Cerebellar nuclear complex (tissue), 1 donor: Measurements from ENCODE around the gene KIF4A.
"Not testable (repeated sequence)": the region's sequence is repeated elsewhere in the genome, so short reads cannot be mapped to it uniquely, and the experiment has no call there.

Experiments used
- DNase-seq, 2 experiments: peaks; one replicate each; lab custom pipeline; 2025; lab: John Stamatoyannopoulos, UW

KIF4A gene, protein sequence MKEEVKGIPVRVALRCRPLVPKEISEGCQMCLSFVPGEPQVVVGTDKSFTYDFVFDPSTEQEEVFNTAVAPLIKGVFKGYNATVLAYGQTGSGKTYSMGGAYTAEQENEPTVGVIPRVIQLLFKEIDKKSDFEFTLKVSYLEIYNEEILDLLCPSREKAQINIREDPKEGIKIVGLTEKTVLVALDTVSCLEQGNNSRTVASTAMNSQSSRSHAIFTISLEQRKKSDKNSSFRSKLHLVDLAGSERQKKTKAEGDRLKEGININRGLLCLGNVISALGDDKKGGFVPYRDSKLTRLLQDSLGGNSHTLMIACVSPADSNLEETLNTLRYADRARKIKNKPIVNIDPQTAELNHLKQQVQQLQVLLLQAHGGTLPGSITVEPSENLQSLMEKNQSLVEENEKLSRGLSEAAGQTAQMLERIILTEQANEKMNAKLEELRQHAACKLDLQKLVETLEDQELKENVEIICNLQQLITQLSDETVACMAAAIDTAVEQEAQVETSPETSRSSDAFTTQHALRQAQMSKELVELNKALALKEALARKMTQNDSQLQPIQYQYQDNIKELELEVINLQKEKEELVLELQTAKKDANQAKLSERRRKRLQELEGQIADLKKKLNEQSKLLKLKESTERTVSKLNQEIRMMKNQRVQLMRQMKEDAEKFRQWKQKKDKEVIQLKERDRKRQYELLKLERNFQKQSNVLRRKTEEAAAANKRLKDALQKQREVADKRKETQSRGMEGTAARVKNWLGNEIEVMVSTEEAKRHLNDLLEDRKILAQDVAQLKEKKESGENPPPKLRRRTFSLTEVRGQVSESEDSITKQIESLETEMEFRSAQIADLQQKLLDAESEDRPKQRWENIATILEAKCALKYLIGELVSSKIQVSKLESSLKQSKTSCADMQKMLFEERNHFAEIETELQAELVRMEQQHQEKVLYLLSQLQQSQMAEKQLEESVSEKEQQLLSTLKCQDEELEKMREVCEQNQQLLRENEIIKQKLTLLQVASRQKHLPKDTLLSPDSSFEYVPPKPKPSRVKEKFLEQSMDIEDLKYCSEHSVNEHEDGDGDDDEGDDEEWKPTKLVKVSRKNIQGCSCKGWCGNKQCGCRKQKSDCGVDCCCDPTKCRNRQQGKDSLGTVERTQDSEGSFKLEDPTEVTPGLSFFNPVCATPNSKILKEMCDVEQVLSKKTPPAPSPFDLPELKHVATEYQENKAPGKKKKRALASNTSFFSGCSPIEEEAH

GRCh38 chrX:70289793-70290770 is at the start of gene KIF4A, which contains the start of gene PDZD11:
KIF4A (plus strand) TSS chrX:70290104; CDS start chrX:70290459, 355 bp downstream.
PDZD11 (minus strand) TSS chrX:70289927; CDS start chrX:70289341, 586 bp downstream.
- no peak for DNase-seq

- DNase-seq = no peak
Observed at GRCh38 chrX:70240751-70241150, 49.2 kb upstream of the KIF4A start.

DNA sequence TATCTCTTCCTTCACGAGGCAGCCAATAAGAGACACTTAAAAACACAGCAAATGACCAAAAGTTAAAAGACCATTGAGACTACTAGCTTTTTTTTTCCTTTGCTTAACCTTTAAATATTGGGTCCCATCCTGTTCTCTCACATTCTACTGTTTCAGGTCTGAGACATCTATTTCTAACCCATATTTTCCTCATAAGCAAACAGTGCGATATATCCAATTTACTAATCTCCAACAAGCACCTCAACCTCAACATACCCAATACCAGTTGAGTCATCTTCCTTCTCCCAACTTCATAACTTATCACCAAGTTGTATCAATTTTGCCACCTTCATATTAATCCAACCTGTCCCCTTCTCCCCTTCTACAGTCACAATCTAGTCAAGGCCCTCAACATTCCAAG is 48.4 kb upstream of the KIF4A start:
- DNase-seq = no peak

- not testable (repeated sequence) for DNase-seq
Observed at GRCh38 chrX:70243601-70244000, 46.3 kb upstream of the KIF4A start.

- DNase-seq = no peak
Observed at GRCh38 chrX:70244881-70245280, 45.0 kb upstream of the KIF4A start.

- no peak for DNase-seq
Observed at GRCh38 chrX:70247252-70247651, 42.7 kb upstream of the KIF4A start.

GRCh38 chrX:70252491-70252890 is 37.4 kb upstream of the KIF4A start:
- no peak for DNase-seq

DNA sequence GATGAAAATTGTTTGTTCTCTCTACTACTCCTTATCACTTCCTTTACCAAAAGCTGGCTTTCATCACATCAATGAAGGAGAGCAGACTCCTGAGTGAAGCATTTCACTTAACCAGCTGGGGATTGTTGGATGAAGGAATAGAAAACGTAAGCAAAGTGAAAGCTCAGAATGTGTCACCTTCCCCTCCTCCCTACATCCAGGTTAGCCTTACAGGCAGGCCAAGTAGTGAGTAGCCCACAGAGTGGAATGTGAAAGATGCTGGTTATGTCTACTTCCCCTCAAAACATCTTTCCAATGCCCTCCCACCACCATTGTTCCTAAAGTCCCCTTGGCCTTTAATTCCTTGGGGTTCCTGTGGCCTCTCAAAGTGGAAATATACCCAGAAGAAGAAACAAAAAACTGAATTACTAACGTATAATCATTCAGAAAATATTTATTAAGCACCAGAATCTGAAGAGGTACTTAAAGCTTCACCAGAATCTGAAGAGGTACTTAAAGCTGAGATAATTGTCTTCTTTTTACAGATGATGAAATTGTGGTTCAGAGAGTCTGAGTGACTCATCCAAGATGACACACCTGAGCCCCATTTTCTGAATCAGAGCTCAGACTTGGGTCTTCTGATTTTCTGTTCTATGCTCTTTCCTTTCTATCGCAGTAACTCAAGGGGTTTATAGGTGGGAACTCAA is 36.4 kb upstream of the KIF4A start:
- DNase-seq = no peak

- DNase-seq = no peak
Observed at GRCh38 chrX:70254063-70254400, 35.9 kb upstream of the KIF4A start.

GRCh38 chrX:70254909-70255308 is 35.0 kb upstream of the KIF4A start:
- no peak for DNase-seq

- DNase-seq = no peak
Observed at GRCh38 chrX:70255452-70255851, 34.5 kb upstream of the KIF4A start.

- no peak for DNase-seq
Observed at GRCh38 chrX:70257423-70258288, 32.2 kb upstream of the KIF4A start.

DNA sequence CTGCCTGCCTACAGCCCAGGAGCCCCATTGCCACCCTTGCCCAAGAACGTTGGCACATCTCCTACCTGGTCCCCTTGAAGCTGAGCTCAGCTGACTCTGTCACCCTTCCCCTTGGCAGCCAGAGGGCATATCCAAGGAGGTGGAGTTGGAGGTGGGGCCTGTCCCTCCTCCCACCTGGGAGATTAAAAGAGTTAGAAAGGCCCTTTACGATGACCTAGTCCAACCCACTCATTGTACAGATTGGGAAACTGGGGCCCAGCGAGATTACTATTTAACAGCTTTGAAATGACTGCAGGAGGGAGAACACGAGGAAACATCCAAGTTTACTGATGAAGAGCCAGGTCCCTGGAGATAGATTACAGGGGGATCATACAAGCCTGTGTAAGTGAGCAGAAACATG is 29.8 kb upstream of the KIF4A start, which contains the start of gene P2RY4:
Gene P2RY4 (minus strand): TSS at position 101 of the 400 bp plus-strand sequence. CDS start 580 bp downstream, outside the sequence.
- no peak for DNase-seq

DNA sequence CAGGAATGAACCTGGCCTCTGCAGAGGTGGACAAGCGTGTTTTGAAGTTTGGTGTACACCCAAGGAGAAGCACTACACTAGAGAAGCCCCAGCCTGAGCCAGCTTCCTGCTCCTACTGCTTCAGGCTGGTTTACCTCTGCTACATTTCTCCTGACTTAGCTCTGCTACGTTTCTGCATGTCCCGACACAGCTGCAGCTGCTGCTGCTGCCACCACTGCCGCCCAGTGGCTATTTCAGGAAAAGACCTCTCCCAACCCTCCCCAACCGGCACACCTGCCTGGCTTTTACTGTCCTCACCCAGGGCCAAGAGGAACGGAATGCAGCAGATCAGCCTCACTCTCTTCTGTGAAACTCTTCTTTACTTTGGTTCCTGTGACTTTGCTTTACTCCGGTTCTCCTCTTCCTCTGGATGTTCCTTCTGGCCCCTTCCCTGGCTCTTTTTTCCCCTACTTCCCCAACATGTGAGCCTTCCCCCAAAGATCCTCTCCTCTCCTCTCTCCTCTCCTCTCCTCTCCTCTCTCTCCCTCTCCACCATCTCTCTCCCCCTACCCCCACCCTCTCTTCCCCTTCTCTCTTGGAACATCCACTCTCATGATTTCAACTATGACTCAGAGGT is 26.8 kb upstream of the KIF4A start:
- DNase-seq = no peak

DNA sequence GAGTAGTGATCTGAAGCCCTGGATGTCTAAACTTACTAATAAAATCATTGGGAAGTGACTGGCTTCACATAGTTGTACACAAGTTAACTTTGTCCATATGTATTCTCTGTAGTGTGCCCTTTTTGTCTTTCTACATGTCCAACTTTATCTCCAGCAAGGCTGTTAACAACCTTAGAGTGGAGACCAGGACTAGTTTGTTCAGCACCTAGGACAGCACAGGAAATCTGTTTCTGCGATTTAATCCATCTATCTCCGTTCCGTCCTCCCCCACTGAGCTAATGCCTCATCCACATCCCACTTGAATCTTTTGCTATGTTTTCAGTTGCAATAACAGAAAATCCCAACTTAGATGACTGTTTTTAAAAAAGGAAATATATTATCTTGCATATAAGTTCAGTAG is 25.1 kb upstream of the KIF4A start:
- no peak for DNase-seq

GRCh38 chrX:70268034-70268433 is 21.9 kb upstream of the KIF4A start, which contains the start of gene ARR3:
ARR3 (plus strand) TSS chrX:70268334; CDS start chrX:70269386, 1,052 bp downstream.
- DNase-seq = no peak

DNA sequence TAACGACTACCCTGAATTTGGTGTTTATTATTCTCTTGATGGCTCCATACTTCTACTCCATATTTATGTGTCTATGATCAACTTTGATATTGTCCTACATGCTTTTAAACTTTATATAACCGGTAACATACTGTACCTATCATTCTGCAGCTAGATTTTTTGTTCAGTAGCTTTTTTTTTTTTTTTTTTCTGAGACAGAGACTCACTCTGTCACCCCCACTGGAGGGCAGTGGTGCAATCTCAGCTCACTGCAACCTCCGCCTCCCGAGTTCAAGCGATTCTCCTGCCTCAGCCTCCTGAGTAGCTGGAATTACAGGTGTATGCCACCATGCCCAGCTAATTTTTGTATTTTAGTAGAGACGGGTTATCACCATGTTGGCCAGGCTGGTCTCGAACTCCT is 15.9 kb upstream of the KIF4A start:
- not testable (repeated sequence) for DNase-seq

- DNase-seq = no peak
Observed at GRCh38 chrX:70279081-70279480, 10.8 kb upstream of the KIF4A start.

- no peak for DNase-seq
Observed at GRCh38 chrX:70280573-70280972, 9.3 kb upstream of the KIF4A start.
